ENCODE results near the gene PTOV1. TPM values are rescaled to one million over a fixed set of nuclear protein-coding genes. Genes with fewer than 3 reads are reported as not detected.

Gene PTOV1
- total and polyA plus RNA-seq, 4 donors = 62.9 to 115 (median 89.4) TPM

- Histone ChIP-seq H3K4me1 (ENCODE audit: control insufficient read depth in 5 of 5, insufficient read depth in 5 of 5, low read length in 5 of 5) (peaks cover 0 to 28% (median 13%) of the 10 kb centered on the region in 5 donors), H3K27ac (ENCODE audit: low read depth in 1 of 2, low read length in 1 of 2) (no peak overlapping the region), H3K36me3 (ENCODE audit: control insufficient read depth in 4 of 4, insufficient read depth in 4 of 4, low read length in 4 of 4) (peaks cover 0 to 62% (median 32%) of the 10 kb centered on the region in 4 donors), H3K9me3 (ENCODE audit: control insufficient read depth in 4 of 4, insufficient read depth in 3 of 4, low read length in 3 of 4) (no peaks in the 10 kb centered on the region), H3K27me3 (ENCODE audit: control insufficient read depth in 3 of 3, insufficient read depth in 3 of 3, low read length in 2 of 3) (no peaks in the 10 kb centered on the region), H3K4me3 (no peak overlapping the region), H3K9ac (ENCODE audit: insufficient read depth in 1 of 2, low read length in 2 of 2) (no peak overlapping the region)
- DNase-seq (no peak), ATAC-seq (ENCODE audit: insufficient read depth, low FRiP score) (no peak)
- no peak for TF ChIP-seq CTCF (IDR thresholded peaks at IDR 0.05; ENCODE audit: control extremely low read depth, extremely low read depth)
- 93 to 94% methylated on average over 17 to 18 of the region's 18 CpGs for WGBS, 2 donors
These were observed 5.6 kb downstream of the PTOV1 start for GRCh38 chr19:49856574-49857021.

GRCh38 chr19:49857061-49857837, 6.3 kb downstream of the PTOV1 start:
- Histone ChIP-seq H3K4me1 (ENCODE audit: control insufficient read depth in 5 of 5, insufficient read depth in 5 of 5, low read length in 5 of 5) (peaks cover 0 to 24% (median 8%) of the 10 kb centered on the region in 5 donors), H3K27ac (ENCODE audit: low read depth in 1 of 2, low read length in 1 of 2) (no peak overlapping the region)
- DNase-seq = no peak

GRCh38 chr19:49857838-49858087, 6.8 kb downstream of the PTOV1 start:
- H3K4me3 ChIP-seq = no peak overlapping the region
- H3K9me3 ChIP-seq (ENCODE audit: control insufficient read depth in 4 of 4, insufficient read depth in 3 of 4, low read length in 3 of 4) = no peaks in the 10 kb centered on the region
- no peak for TF ChIP-seq CTCF (IDR thresholded peaks at IDR 0.05; ENCODE audit: control extremely low read depth, extremely low read depth)
- DNase-seq (no peak), ATAC-seq (ENCODE audit: insufficient read depth, low FRiP score) (no peak)
- no peaks in the 10 kb centered on the region for H3K27me3 ChIP-seq (ENCODE audit: control insufficient read depth in 3 of 3, insufficient read depth in 3 of 3, low read length in 2 of 3)
- no peak overlapping the region for H3K27ac ChIP-seq (ENCODE audit: low read depth in 1 of 2, low read length in 1 of 2)
- peaks cover 0 to 72% (median 28%) of the 10 kb centered on the region in 4 donors for H3K36me3 ChIP-seq (ENCODE audit: control insufficient read depth in 4 of 4, insufficient read depth in 4 of 4, low read length in 4 of 4)
- no peak overlapping the region for H3K9ac ChIP-seq (ENCODE audit: insufficient read depth in 1 of 2, low read length in 2 of 2)
- peaks cover 0 to 23% (median 4%) of the 10 kb centered on the region in 5 donors for H3K4me1 ChIP-seq (ENCODE audit: control insufficient read depth in 5 of 5, insufficient read depth in 5 of 5, low read length in 5 of 5)
- WGBS, 2 donors = 82 to 90% methylated on average over 5 of the region's 5 CpGs

More at GRCh38 chr19:49857061-49857837, 6.3 kb downstream of the PTOV1 start:
- 95% methylated on average over 26 of the region's 26 CpGs for WGBS, 2 donors
- Histone ChIP-seq H3K4me3 (no peak overlapping the region), H3K36me3 (ENCODE audit: control insufficient read depth in 4 of 4, insufficient read depth in 4 of 4, low read length in 4 of 4) (peaks cover 0 to 68% (median 30%) of the 10 kb centered on the region in 4 donors), H3K9ac (ENCODE audit: insufficient read depth in 1 of 2, low read length in 2 of 2) (no peak overlapping the region), H3K27me3 (ENCODE audit: control insufficient read depth in 3 of 3, insufficient read depth in 3 of 3, low read length in 2 of 3) (no peaks in the 10 kb centered on the region), H3K9me3 (ENCODE audit: control insufficient read depth in 4 of 4, insufficient read depth in 3 of 4, low read length in 3 of 4) (no peaks in the 10 kb centered on the region)
- no peak for ATAC-seq (ENCODE audit: insufficient read depth, low FRiP score)
- no peak for TF ChIP-seq CTCF (IDR thresholded peaks at IDR 0.05; ENCODE audit: control extremely low read depth, extremely low read depth)
